DMS79 (cell line): ENCODE data around the gene ALG9.
A peak's percentile ranks its signal among the peaks of the same experiment; 100 is the strongest.

Experiments
- DNase-seq: peaks from one replicate; lab custom pipeline; 2025; lab: John Stamatoyannopoulos, UW

ALG9 gene

DNA sequence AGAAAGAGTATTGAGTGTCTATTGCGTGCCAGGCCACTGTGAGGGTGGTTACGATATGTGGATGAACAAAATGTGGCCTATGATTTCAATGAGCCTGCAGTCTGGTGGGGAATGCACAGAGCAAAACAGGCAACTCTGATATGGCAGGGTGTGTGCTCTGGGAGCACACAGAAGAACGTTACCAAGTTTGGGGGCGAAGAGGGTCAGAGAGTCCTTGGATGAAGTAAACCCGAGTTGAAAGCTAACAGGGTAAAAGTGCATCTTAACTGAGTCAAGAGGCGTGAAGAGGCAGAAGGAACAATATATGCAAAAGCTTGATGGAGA, 8.2 kb upstream of the ALG9 start:
- no peak for DNase-seq

DNA sequence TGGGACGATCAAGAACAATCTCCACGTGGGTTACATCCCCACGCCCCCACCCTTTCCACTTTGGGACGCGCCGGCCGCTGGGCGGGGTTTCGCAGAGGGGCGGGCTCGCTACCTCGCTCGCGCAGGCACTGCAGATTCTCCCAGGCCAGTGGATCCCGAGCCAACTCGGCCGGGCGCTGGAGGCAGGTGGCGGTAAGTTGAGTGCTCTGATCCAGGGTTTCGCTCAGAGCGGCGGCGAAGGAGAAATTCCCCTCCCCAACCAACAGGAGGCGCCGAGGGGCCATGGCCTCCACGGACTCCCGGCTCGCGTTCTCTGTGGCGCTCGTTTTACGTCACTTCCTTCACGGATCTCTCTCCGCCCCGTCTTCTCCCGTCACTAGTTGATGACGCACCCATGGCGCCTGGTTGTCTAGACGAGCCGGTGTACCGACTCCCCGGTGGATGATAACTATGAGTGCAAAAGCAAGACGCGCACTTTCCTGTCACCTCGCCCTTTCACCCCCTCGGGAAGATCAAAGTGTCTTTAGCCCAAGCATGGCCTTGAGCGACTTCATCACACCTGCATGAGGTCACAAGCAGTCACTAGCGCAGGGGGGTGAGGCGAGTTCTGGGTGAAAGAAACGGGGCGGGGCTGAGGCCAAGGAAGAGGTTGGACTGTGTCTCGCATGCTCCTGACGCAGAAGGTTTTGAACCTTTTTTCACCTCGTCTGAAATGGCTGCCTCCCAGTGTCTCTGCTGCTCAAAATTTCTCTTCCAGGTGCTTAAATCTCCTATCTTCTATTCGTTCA, 7.7 kb upstream of the ALG9 start, which contains the start of the genes CFAP68 and FDXACB1:
Gene CFAP68 (plus strand): TSS at position 693 of the 788 bp plus-strand sequence. CDS start 20 bp downstream, at position 713.
Gene FDXACB1 (minus strand): TSS at position 317 of the 788 bp plus-strand sequence. CDS start 33 bp downstream, at position 284.
- DNase-seq = peak; percentile 100

DNA sequence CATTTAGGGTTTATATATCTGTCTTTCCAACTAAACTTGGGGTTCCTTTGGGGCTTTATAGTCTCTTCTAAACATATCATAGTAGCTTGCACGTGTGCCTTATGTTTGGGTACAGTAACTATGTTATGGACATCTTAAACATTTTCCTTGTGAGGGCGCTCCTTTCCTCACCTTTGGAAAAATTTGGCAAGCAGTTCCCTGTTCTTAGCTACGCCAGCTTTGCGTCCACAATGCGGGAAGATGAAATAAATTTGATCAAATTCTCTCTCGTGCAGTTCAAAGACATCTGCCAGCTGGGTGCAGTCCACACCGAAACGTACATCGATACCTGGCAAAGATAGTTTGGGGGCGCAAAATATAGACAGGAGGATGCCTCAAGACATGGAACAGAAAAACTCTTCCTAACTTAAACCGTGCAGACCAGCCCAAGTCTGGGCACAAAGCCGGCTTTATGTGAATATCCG, 7.0 kb upstream of the ALG9 start:
- no peak for DNase-seq

DNA sequence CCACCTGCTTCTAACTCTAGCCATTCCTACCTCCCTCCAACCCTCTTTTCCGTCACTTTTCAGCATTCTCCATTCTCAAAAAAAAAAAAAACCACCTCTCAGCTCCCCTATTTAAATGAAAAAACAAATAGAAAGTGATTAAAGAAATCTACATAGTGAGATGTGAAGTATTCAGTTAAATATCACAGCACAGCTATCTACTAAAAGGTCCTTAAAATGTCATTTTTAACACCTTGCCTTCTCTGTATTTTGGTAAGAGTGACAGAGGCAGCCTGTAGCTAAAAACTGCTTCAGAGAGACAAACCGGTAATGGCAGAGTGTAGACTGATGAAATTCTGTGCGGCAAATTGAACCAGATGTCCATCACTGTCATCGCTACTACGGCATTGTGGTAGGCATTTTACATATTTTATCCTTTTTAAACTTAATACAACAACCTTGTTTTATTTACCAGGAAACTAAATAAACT, 346 bp upstream of the ALG9 start:
- DNase-seq = no peak

DNA sequence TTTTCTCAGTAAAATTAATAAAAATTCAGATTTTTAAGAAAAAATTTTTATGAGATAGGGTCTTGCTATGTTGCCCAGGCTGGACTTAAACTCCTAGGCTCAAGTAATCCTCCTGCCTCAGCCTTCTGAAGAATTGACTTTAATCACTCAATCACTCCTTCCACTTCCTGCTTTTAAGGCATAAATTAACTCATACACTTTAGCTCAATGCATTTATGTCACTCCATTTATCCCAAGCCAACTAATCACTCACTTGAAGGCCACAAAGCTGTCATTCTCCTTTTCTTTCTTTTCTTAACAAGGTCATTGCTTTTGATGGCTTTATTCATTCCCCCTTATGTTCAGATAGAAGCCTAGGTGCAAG, 877 bp downstream of the ALG9 start:
- no peak for DNase-seq

DNA sequence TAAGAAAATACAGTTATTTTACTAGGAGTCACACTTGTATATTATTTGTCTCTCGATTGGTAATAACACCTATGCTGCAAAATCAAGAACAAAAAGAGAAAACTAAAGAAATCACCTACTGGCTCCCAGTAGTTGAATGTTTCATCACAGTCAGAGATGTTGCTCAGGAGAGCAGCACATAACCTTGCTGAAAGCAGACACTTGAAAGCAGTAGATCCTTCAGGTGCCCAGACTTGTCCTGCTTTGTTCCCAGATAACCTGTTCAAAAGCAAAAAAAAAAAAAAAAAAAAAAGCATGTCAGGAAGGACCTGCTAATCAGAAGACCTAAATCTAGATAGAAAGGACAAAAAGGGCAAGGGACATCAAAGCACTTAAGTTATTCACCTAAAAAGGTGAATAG, 1.3 kb downstream of the ALG9 start:
- DNase-seq = no peak

DNA sequence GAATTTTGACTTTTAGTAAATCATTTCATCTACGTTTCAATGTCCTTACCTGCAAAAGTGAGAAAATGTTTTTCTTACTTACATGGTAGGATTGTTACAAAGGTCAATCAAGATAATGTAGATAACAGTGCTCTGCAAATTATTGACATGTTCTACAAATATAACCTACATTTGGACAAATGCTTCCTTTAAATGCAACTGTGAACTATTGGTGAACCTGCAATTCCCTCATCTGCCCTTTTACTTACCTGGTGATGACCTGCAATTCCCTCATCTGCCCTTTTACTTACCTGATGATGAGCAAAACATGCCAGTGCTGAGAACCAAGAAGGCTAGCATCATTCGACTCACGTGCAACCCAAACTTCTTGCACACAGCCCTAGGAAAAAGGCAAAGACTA, 11.1 kb downstream of the ALG9 start:
- no peak for DNase-seq

DNA sequence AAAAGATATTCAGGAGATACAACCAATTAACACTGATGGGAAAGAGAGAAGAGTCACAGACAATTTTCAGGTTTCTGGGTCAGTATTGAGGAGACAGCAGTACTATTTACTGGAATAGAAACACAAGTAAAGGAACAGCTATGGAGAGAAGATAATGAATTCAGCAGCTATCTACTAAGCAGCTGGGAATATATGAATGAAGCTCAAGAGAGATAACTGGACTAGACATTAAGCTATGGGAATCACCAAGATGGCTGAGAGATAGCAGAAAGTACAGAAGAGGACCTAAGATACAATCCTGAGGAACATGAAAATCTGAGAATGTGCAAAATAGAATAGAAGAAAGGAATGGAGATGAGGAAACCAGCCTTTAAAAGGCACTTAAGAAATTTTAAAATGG, 15.9 kb downstream of the ALG9 start:
- DNase-seq = no peak

DNA sequence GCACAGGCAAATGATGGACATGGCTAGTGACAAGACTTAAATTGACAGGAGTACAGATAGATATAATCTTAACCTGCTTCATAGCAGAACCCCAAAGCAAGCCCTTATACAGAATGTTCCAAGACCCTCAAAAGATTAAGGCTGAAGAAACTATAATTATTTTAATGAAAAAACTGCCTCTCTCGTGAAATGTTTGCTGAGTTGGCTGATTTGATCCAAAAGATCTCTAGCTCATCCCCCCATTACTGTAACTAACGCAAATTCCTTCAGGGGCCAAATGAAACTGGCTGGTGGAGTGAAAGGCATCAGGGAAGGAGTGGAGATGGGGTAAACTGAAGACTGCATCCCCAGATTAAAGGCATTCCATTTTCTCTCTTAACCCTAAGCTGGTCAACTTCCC, 19.3 kb downstream of the ALG9 start:
- no peak for DNase-seq

DNA sequence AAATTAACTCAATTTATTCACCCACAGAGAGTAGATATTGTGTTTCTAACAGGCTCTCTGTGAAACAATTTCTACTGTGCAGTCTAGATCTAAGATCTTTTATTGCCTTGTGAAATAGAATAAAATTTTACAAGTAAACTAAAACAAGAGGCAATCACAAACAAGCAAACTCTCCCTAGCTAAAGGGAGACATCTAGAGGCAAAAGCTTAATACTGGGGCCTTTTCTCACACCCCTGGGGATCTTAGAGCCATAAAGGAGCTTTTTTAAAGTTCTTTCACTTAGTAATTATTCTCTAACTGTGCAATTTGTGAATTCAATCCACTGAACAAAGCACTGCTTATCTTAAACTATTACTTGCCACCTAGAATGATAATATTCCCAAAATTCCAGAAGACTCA, 19.7 kb downstream of the ALG9 start:
- DNase-seq = no peak

DNA sequence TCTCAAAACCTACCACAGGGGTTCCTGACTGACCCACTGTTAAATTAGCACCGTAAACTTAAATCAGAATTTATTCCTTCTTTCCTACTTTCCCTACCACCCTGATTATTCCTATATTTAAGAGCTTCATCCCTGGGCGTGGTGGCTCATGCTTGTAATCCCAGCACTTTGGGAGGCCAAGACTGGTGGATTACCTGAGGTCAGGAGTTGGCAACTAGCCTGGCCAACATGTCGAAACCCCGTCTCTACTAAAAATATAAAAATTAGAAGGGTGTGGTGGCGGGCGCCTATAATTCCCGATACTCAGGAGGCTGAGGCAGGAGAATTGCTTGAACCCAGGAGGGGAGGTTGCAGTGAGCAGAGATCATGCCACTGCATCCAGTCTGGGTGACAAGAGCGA, 20.3 kb downstream of the ALG9 start:
- DNase-seq = no peak

DNA sequence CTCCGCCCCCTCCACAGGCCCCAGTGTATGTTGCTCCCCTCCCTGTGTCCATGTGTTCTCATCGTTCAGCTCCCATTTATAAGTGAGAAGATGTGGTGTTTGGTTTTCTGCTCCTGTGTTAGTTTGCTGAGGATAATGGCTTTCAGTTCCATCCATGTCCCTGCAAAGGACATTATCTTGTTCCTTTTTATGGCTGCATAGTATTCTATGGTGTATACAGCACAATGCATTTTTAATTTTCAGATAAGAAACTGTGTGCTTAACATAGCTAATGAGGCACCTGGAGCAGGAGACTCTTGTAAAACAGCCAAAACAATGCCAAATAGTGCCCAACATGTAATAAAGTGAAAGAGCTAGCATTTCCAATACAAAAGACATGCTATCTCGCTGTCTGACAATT, 21.8 kb downstream of the ALG9 start:
- no peak for DNase-seq

DNA sequence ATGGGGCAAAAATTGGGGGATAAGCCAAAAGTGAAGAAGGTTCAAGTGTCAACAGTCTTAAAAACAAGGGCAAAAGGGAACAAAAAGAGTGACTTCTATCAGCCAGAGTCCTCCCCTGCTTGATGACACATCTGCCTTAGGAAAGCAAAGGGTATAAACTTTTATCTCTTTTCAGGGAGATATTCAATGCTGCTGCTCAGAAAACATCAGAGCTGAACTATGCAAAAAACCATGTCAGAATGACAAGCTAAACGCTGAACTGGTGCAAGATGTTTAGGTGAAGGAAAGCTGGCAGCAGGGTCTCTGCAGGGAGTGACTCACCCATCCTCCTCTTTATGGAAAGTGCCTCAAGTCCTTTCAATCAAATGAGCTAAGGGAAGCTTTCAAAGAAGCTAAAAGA, 24.7 kb downstream of the ALG9 start:
- no peak for DNase-seq

DNA sequence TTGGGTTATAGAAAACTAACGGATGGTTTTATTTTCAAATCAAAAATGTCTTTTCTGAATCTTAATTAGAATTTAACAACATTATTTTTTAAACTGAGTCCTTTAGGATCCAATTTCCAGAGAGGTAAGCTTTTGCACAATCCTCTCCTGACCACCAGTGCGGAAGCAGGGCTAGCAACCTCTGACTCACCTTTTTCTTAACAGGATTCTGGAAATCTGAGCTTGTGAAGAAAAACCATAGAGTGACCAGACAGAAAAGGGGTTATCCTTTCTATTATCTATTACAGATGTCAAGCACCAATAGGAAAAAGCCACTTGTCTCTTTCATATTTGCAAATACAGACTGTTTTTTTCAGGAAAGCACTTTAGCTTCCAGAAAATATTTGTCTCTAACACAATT, 25.3 kb downstream of the ALG9 start:
- no peak for DNase-seq

DNA sequence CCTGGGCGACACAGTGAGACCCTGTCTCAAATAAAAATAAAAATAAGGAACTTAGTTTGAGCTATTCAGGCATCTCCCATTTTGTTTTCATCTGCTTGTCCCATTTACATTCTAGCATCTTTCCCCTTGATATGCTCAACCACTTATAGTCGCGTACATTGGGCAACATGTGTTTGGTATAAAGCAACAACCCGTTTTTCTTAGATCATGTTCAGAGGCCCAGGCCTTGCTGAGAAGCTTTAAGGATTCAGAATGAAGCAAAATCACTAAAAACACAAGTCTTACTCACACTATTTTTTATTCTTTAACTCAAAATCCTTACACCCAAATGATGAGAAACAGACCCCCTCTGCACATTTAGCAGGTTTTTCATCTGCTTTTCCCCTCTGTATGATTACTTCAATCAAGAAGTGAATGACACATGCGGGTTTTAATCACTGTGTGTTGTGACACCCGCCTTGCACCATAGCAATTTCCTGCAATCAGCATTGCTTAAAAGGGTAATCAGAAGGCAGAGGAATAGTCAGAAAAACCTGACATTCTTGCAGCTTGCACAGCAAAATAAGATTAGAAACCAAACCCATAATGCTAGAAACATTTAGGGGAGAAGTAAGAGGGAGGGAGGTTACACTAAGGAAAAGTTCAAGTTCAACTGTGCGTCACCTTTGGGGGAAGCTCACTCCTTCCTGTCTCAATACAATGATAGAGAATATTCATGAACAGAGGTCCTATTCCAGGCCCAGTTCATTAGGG, 25.9 kb downstream of the ALG9 start:
- no peak for DNase-seq

DNA sequence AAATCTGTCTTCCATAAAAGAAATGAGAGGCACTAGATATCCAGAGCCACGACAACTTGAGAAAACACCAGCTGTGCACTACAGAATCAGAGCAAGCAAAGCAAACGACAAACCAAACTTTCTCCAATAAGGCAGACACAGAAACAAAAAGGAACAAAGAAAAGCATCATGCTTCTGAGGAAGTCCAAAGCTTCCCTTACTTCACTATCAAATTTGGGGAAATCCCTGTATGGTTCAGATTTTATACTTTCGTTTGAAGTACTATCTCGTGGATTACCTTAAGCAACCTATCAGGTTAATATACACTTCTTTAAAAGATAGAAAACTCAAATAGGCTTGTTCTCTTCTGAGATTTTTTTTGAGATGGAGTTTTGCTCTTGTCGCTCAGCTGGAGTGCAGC, 27.7 kb downstream of the ALG9 start:
- DNase-seq = no peak

DNA sequence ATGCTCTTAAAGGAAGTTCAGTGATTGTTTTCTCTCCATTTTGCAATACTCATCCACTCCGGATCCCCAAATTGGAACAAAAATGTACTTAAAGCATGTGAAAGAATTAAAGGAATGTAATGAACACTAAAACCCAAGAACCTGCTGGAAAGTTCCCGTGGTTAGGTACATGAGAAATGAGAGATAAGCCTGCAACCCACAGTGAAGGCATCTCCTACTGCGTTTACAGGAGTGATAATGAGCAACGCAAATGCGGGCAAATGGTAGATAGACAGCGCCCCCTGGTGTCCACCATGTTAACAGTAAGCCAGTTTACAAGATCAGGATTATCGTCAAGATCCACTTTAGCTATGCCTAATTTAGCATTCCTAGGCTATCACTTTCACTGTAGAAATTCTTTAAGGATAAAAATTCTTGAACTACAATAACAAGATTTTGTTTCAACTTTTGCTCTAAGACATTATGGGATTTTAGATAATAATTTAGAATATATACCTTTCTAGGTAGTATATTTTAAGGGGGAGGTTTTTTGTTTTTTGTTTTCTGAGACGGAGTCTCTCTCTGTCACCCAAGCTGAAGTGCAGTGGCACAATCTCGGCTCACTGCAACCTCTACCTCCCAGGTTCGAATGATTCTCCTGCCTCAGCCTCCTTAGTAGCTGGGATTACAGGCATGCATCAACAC, 29.9 kb downstream of the ALG9 start:
- DNase-seq = peak; percentile 75

DNA sequence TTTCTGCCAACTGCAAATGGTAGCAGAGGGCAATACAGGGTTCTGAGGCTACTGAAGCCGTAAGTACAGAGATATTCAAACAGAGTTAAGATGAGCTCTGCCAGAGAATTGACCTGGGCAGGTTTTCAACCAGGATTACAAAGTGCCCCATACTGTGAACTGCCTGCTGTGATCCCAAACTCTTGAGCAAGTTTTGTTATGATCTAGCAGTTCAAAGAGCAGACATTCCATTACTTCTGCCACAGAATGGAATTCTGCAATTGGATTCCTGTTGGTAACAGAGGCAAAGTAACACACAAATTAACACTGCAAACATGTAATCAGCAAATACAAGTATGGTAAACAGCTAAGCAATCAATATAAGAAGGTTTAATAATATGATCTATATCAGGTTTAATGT, 31.2 kb downstream of the ALG9 start:
- DNase-seq = no peak

DNA sequence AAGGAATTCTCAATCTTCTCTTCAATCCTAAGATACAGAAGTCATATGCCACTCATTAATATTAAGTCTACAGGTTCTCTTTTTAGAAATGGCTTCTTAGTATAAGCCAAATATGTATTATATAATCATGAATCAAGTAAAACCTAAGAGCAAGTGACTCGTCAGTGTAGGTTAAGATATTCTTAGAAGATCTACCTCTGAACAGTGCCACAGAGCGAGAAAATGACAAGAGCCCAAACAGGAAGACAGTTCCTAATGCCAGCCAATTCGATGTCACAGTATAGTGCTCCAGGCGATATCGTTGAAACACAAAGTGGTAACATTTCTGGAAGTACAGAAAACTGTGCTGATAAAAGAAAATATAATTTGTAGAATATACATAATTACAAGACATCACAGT, 33.3 kb downstream of the ALG9 start:
- DNase-seq = no peak

DNA sequence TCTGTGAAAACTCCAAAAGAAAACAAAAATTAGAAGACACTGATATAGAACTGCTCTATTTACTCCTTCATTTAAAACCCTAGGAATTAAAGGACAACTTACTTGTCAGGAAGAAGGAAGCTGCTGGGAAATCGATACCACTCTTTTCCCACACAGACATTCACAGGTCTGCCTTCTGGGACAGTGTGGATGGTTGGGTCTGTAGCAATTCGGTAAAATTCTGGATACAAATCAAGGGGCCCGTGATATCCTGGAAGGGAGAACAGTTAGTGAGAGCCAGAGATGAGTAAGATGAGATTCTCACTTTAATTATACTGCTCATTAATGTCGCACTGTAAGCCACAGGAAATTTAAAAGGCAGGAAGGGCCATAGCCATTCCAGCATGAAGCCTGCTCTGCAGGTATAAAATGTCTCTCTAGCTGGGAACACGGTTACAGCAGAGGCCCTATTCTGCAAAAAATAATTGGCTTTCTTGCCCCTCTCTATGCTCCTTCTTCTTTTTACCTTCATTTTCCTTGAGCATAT, 34.0 kb downstream of the ALG9 start:
- no peak for DNase-seq

DNA sequence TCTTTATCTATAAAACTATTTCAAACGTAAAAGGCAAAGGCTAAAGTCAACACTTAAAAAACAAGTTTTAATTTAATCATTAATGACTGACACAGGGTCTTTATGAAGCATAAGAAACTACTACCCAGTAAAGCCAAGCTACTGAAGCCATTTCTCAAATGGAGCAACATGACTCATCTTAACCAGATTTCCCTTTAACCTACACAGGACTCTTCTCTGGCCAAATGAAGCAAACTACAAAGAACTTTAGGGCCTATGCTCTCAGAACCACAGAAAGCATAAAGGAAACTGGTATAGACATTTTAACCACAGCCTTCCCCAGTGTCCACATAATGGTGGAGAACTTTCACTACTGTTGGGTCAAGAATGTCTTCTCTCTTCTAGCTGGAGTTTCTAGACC, 34.7 kb downstream of the ALG9 start:
- DNase-seq = no peak

DNA sequence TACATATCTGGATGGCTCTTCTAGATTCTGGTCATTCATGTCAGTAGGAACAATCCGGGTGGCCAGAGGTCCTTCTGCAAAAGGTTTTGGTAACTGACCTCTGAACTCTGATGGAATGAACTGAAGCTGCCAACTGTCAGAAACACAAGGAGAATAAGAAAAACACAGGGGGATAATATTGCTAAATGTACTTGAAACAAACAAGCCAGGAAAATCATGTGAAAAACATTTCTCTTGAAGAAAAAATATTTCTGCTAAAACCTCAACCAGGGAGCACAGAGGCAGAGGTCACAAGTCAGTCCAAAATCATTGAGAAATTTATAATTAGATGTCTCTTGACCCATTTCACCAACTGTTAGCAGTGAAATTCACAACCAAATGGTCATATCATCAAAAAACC, 35.2 kb downstream of the ALG9 start:
- no peak for DNase-seq

DNA sequence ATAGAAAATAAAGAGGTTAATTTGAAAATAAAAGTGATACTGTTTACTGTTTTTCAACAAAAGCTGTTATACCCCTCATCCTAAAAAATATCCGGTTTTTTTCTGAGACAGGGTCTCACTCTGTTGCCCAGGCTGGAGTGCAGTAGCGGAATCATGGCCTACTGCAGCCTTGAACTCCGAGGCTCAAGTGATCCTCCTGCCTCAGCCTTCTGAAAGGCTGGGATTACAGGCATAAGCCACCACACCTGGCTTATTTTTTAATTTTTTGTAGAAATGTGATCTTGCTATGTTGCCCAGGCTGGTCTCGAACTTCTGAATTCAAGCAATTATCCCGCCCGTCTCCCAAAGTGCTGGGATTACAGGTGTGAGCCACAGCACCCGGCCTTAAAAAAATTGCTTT, 35.7 kb downstream of the ALG9 start:
- no peak for DNase-seq
